Stimulated activated CD4-positive, alpha-beta T cell treated with anti-CD3 and anti-CD28 coated beads, Interleukin-2, amount 100 ng/mL, for 4 hours (primary cell): ENCODE data around the gene TCF7L2.

ENCODE experiments used
- DNase-seq: peaks from one replicate; pipeline ENCODE4 v3.0.0-alpha.2; 2020; ENCODE audit warnings: low read depth

The TCF7L2 gene

GRCh38 chr10:113067501-113067900, 117.5 kb downstream of the TCF7L2 start:
- DNase-seq = no peak

GRCh38 chr10:113068178-113068890, 118.3 kb downstream of the TCF7L2 start:
- no peak for DNase-seq

- DNase-seq = no peak
These were observed 119.5 kb downstream of the TCF7L2 start for GRCh38 chr10:113069595-113069994.

- DNase-seq = no peak
These were observed 121.4 kb downstream of the TCF7L2 start for GRCh38 chr10:113071446-113071845.

GRCh38 chr10:113073549-113074189, 123.6 kb downstream of the TCF7L2 start:
- DNase-seq = no peak

GRCh38 chr10:113076949-113077348, 126.9 kb downstream of the TCF7L2 start:
- DNase-seq = no peak

GRCh38 chr10:113078282-113078907, 128.3 kb downstream of the TCF7L2 start:
- DNase-seq = no peak

- no peak for DNase-seq
These were observed 130.2 kb downstream of the TCF7L2 start for GRCh38 chr10:113080061-113080924.

- DNase-seq = no peak
These were observed 130.8 kb downstream of the TCF7L2 start for GRCh38 chr10:113080925-113081229.

- no peak for DNase-seq
These were observed 134.0 kb downstream of the TCF7L2 start for GRCh38 chr10:113084031-113084430.

GRCh38 chr10:113085776-113086175, 135.7 kb downstream of the TCF7L2 start:
- no peak for DNase-seq

- DNase-seq = no peak
These were observed 136.2 kb downstream of the TCF7L2 start for GRCh38 chr10:113086282-113086681.

- DNase-seq = no peak
These were observed 137.3 kb downstream of the TCF7L2 start for GRCh38 chr10:113087165-113088029.

GRCh38 chr10:113088194-113088593, 138.1 kb downstream of the TCF7L2 start:
- DNase-seq = no peak

GRCh38 chr10:113089551-113089950, 139.5 kb downstream of the TCF7L2 start:
- DNase-seq = no peak

GRCh38 chr10:113091920-113092319, 141.9 kb downstream of the TCF7L2 start:
- DNase-seq = no peak

GRCh38 chr10:113093188-113094113, 143.4 kb downstream of the TCF7L2 start:
- DNase-seq = no peak

- DNase-seq = no peak
These were observed 144.1 kb downstream of the TCF7L2 start for GRCh38 chr10:113094114-113094486.

- DNase-seq = no peak
These were observed 145.5 kb downstream of the TCF7L2 start for GRCh38 chr10:113095419-113096127.
